HCT116 (cell line): ENCODE data around the gene ZNF445. TPM values are rescaled to one million over a fixed set of nuclear protein-coding genes. Genes with fewer than 3 reads are reported as not detected.

ENCODE experiments used
- ATAC-seq: fragments of 200-7000 bp; cut with Tn5 transposase; 2 replicates; pipeline ENCODE4 v1.9.1; 2020; ENCODE audit warnings: mild to moderate bottlenecking, moderate library complexity
- BruUV-seq: library from RNA; stranded (reverse); fragments of 400-500 nt; replicated peaks from 2 replicates; lab custom pipeline; 2021; lab: Mats Ljungman, UMichigan
- CTCF ChIA-PET: fragments of 300-600 bp; sonication (Branson Sonifier 250); formaldehyde crosslinking; loops from one replicate; lab custom pipeline; 2021; ENCODE audit warnings: antibody characterized with exemption; lab: Charles Lee
- POLR2A ChIA-PET: fragments of 300-600, 350-600 bp; sonication (Branson Sonifier 250); formaldehyde crosslinking; loops from one replicate; lab custom pipeline; 2021; ENCODE audit warnings: antibody characterized with exemption; lab: Charles Lee
- RAD21 ChIA-PET, 2 experiments: fragments of 300-600 bp; sonication (Branson Sonifier 250); formaldehyde crosslinking; loops; one replicate each; lab custom pipeline; 2023; ENCODE audit warnings: low total read pairs in 2 of 2; ENCODE audit not compliant: uncharacterized antibody in 2 of 2, unreplicated experiment in 2 of 2, low non-redundant PET in 1 of 2; lab: Charles Lee
- DNase-seq: peaks from one replicate; pipeline ENCODE4 v3.0.0-alpha.2; 2010; ENCODE audit warnings: low read depth, low spot score
- H2AFZ ChIP-seq: fragments of 200-600 bp; shearing (Covaris generic), sonication (generic); 2 replicates; pipeline ENCODE4 v1.6.1; 2017; ENCODE audit warnings: low read depth, mixed run types, mixed read lengths, antibody characterized with exemption, low read length; ENCODE audit not compliant: poor library complexity, severe bottlenecking
- H3K27ac ChIP-seq: 2 replicates; pipeline ENCODE4 v1.5.1; 2012; ENCODE audit warnings: low read depth, low read length
- H3K27me3 ChIP-seq: fragments of 200-600 bp; sonication (generic); 2 replicates; pipeline ENCODE4 v1.6.1; 2016; ENCODE audit warnings: mixed run types, low read length, mixed read lengths; ENCODE audit not compliant: insufficient read depth
- H3K36me3 ChIP-seq, 2 experiments: fragments of 200-500 bp in 1 of 2; fragments of 200-600 bp in 1 of 2; sonication (Bioruptor generic) in 1 of 2; sonication (generic) in 1 of 2; 2 replicates each; pipeline versions ENCODE4 v1.5.1 to v1.6.1; 2014 to 2016; ENCODE audit warnings: low read length in 2 of 2, inconsistent platforms in 1 of 2, mixed read lengths in 1 of 2, mixed run types in 1 of 2; ENCODE audit not compliant: insufficient read depth in 2 of 2, control insufficient read depth in 1 of 2
- H3K4me1 ChIP-seq, 2 experiments: fragments of 200-600 bp in 1 of 2; sonication (generic) in 1 of 2; 2 replicates each; pipeline versions ENCODE4 v1.5.1 to v1.6.1; 2012 to 2017; ENCODE audit warnings: low read length in 2 of 2, inconsistent platforms in 1 of 2, mild to moderate bottlenecking in 1 of 2, mixed read lengths in 1 of 2, mixed run types in 1 of 2, moderate library complexity in 1 of 2; ENCODE audit not compliant: insufficient read depth in 2 of 2, control insufficient read depth in 1 of 2
- H3K4me2 ChIP-seq: fragments of 200-600 bp; sonication (generic); 2 replicates; pipeline ENCODE4 v1.6.1; 2017; ENCODE audit warnings: mixed run types, low read length, mixed read lengths
- H3K4me3 ChIP-seq, 2 experiments: fragments of 200-600 bp in 1 of 2; sonication (generic) in 1 of 2; replicated peaks in 1 of 2; 2 replicates each; pipeline ENCODE4 v1.5.1; 2011 to 2016; ENCODE audit warnings: low read length in 2 of 2, control low read depth in 1 of 2, low read depth in 1 of 2, mild to moderate bottlenecking in 1 of 2, mixed read lengths in 1 of 2, mixed run types in 1 of 2
- H3K79me2 ChIP-seq: fragments of 200-600 bp; sonication (generic); 2 replicates; pipeline ENCODE4 v1.6.1; 2017; ENCODE audit warnings: mild to moderate bottlenecking, mixed run types, low read length, moderate library complexity, mixed read lengths; ENCODE audit not compliant: insufficient read depth
- H3K9ac ChIP-seq: fragments of 200-600 bp; sonication (generic); 2 replicates; pipeline ENCODE4 v1.6.1; 2016; ENCODE audit warnings: low read length, mixed read lengths
- H3K9me2 ChIP-seq: fragments of 200-600 bp; sonication (generic), shearing (Covaris generic); 2 replicates; pipeline ENCODE4 v1.6.1; 2017; ENCODE audit warnings: mixed run types, mild to moderate bottlenecking, moderate library complexity; ENCODE audit not compliant: insufficient read depth
- H3K9me3 ChIP-seq, 2 experiments: fragments of 200-500 bp in 1 of 2; fragments of 200-600 bp in 1 of 2; sonication (Bioruptor generic) in 1 of 2; sonication (generic) in 1 of 2; 2 replicates each; pipeline ENCODE4 v1.6.1; 2014 to 2017; ENCODE audit warnings: low read length in 2 of 2, mixed read lengths in 2 of 2, inconsistent platforms in 1 of 2, low read depth in 1 of 2, mild to moderate bottlenecking in 1 of 2, mixed run types in 1 of 2, moderate library complexity in 1 of 2; ENCODE audit not compliant: control insufficient read depth in 1 of 2, insufficient read depth in 1 of 2
- H4K20me1 ChIP-seq: fragments of 200-600 bp; sonication (generic), shearing (Covaris generic); 2 replicates; pipeline ENCODE4 v1.6.1; 2017; ENCODE audit warnings: mixed run types, mild to moderate bottlenecking, moderate library complexity; ENCODE audit not compliant: insufficient read depth
- CBX3 ChIP-seq: IDR thresholded peaks from 2 replicates; pipeline ENCODE4 v1.6.1; 2012; ENCODE audit warnings: low read depth
- EZH2 ChIP-seq: fragments of 200-600 bp; sonication (generic); IDR thresholded peaks from 2 replicates; pipeline ENCODE4 v1.6.1; 2017; ENCODE audit warnings: antibody characterized with exemption, mixed run types
- FOSL1 ChIP-seq: IDR thresholded peaks from 2 replicates; pipeline ENCODE4 v1.6.1; 2012; ENCODE audit warnings: low read depth
- JUND ChIP-seq: IDR thresholded peaks from 2 replicates; pipeline ENCODE4 v1.6.1; 2012
- TCF7L2 ChIP-seq: IDR thresholded peaks from 2 replicates; pipeline ENCODE4 v1.7.0; 2011; ENCODE audit warnings: borderline replicate concordance, inconsistent platforms; ENCODE audit not compliant: insufficient read depth, insufficient read length; ENCODE audit errors: extremely low read depth
- ZFX ChIP-seq: fragments of 450-650 bp; IDR thresholded peaks from 2 replicates; pipeline ENCODE4 v1.6.1; 2017
- ZNF274 ChIP-seq: fragments of 200-500 bp; sonication (Bioruptor generic); IDR thresholded peaks from 2 replicates; pipeline ENCODE4 v1.6.1; 2014; ENCODE audit warnings: mild to moderate bottlenecking, low read depth, low read length, inconsistent platforms
- intact Hi-C: fragments of 100-400 bp; cut with micrococcal nuclease; formaldehyde crosslinking; loops from 2 replicates; pipeline ENCODE4 v1.10.0; 2022
- total RNA-seq: library from RNA; stranded (reverse); gene quantifications from one replicate; pipeline ENCODE4 v1.2.1, GENCODE V29; 2021; ENCODE audit not compliant: unreplicated experiment

Gene ZNF445
- total RNA-seq, 1 experiment from 2014 or later = 19.9 TPM

DNA sequence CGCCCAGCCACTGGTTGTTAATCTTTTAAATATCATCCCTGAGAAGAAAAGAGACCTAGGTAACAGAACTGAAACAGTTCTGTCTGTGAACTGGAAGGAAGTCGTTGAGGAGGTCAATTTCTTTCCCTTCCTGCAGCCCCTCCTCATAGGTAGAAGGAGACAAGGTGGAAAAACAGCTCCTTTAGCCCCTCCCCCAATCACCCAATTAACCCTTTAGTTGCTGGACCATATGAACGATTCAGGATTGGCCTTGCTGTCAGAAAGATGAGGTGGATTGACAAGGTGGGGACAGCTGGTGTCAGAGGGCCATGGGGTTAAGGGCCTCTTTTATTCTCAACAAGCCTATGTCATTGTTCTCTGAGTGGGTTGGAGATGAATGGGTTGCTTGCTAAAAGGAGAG is 36.0 kb upstream of the ZNF445 start:
- Histone ChIP-seq H3K9me2 (no peaks in the 10 kb centered on the region), H3K4me2 (no peak overlapping the region), H3K4me1 (peaks cover 6 to 17% of the 10 kb centered on the region in 2 experiments; a peak in 3 of 4 replicates), H3K27me3 (no peaks in the 10 kb centered on the region), H3K4me3 (no peak overlapping the region), H3K9ac (no peak overlapping the region), H3K79me2 (peaks cover 18% of the 10 kb centered on the region), H4K20me1 (no peaks in the 10 kb centered on the region), H3K27ac (no peak overlapping the region), H2AFZ (no peak overlapping the region), H3K9me3 (no peaks in the 10 kb centered on the region), H3K36me3 (no peaks in the 10 kb centered on the region)
- POLR2A ChIA-PET = no interaction called here
- RAD21 ChIA-PET = no interaction called here
- ATAC-seq (no peak), DNase-seq (no peak)
- TF ChIP-seq TCF7L2 = no peak
- no peak for TF ChIP-seq ZNF274
- TF ChIP-seq FOSL1 = no peak
- TF ChIP-seq EZH2 = no peak
- no peak for TF ChIP-seq ZFX
- CTCF ChIA-PET = no interaction called here
- no TSS peak for BruUV-seq
- intact Hi-C loops = loop anchor here (5.0 kb wide), 2 partner anchors 36 to 176 kb away; partner anchors contain the start of genes TCAIM and ZNF445

DNA sequence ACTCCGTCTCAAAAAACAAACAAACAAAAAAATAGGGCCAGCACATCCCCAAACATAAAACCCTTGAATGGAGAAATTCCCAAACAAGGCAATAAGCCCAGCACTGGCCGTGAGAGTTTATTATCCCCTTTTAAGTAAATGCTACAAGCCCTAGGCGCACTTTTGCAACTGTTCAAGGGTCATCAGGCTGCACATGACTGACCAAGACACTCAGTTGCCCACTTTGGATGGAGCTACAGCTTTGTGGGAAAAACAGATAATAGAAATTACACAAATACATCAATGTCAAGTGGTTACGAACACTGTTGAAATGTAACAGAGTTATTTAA is 33.7 kb upstream of the ZNF445 start:
- no peak overlapping the region for H2AFZ ChIP-seq
- H3K36me3 ChIP-seq = peaks cover 0 to under 1% of the 10 kb centered on the region in 2 experiments; a peak in 1 of 4 replicates
- H3K4me2 ChIP-seq = peak overlapping the region; percentile 81
- BruUV-seq = no TSS peak
- H3K9me2 ChIP-seq = 0 out of 2 replicates have a peak, but pooled peaks cover 1% of the 10 kb centered on the region
- intact Hi-C loops = loop anchor here (2.0 to 5.0 kb wide), 3 partner anchors 34 to 174 kb away; partner anchors contain the start of genes TCAIM, ZNF197 and ZNF445
- peak overlapping the region; percentile 68 to 74 for H3K4me3 ChIP-seq
- CTCF ChIA-PET = interaction anchor here (1.1 kb wide), 1 partner anchor 173 kb away, joined by 4 read pairs; the partner anchor contains the start of gene TCAIM
- H3K27ac ChIP-seq = peak overlapping the region; percentile 58
- ATAC-seq = no peak
- H3K27me3 ChIP-seq = no peaks in the 10 kb centered on the region
- H4K20me1 ChIP-seq = no peaks in the 10 kb centered on the region
- no peak for DNase-seq
- H3K9me3 ChIP-seq = no peaks in the 10 kb centered on the region
- peak overlapping the region; percentile 67 for H3K9ac ChIP-seq
- peaks cover 6 to 17% of the 10 kb centered on the region in 2 experiments; a peak in 3 of 4 replicates for H3K4me1 ChIP-seq
- RAD21 ChIA-PET = no interaction called here
- H3K79me2 ChIP-seq = peaks cover 38% of the 10 kb centered on the region
- POLR2A ChIA-PET = interaction anchor here (0.6 to 0.9 kb wide), 2 partner anchors 173 to 386 kb away, joined by 4 read pairs; partner anchors contain the start of gene TCAIM
- TF ChIP-seq JUND (no peak), CBX3 (no peak)
- TF ChIP-seq, all 23 proteins: peak for 0
